Brain microvascular endothelial cell (primary cell): ENCODE results near the gene OR14I1.
"Not testable (repeated sequence)": the region's sequence is repeated elsewhere in the genome, so short reads cannot be mapped to it uniquely, and the experiment has no call there.

Source experiments
- DNase-seq: peaks from one replicate; pipeline ENCODE4 v3.0.0-alpha.2; 2020
- H3K27ac ChIP-seq: fragments of 250-450 bp; sonication (Bioruptor Pico); 2 replicates; pipeline ENCODE4 v1.5.1; 2020; ENCODE audit warnings: mild to moderate bottlenecking, moderate library complexity
- H3K27me3 ChIP-seq: fragments of 250-450 bp; sonication (Bioruptor Pico); replicated peaks from 2 replicates; pipeline ENCODE4 v1.5.1; 2020; ENCODE audit warnings: mild to moderate bottlenecking
- H3K36me3 ChIP-seq: fragments of 250-450 bp; sonication (Bioruptor Pico); replicated peaks from 2 replicates; pipeline ENCODE4 v1.5.1; 2020; ENCODE audit warnings: mild to moderate bottlenecking
- H3K4me3 ChIP-seq: 2 replicates; pipeline ENCODE4 v1.5.1; 2011; ENCODE audit warnings: low read depth, mild to moderate bottlenecking, control low read depth, low read length, moderate library complexity
- CTCF ChIP-seq: IDR thresholded peaks from 2 replicates; pipeline ENCODE4 v1.5.1; 2011; ENCODE audit warnings: low read depth, mild to moderate bottlenecking, moderate library complexity, low read length, control low read depth, inconsistent platforms; ENCODE audit errors: missing control alignments
- in situ Hi-C: cut with HindIII; loops from 2 replicates; pipeline ENCODE4 v1.10.0; 2017; ENCODE audit warnings: low sequenced_read_pairs, low pct_ligation_motif_present

Gene OR14I1

GRCh38 chr1:248688527-248689298, 13.9 kb downstream of the OR14I1 start:
- DNase-seq = no peak
- TF ChIP-seq CTCF = no peak
- in situ Hi-C loops = no loop called here
- Histone ChIP-seq H3K36me3 (no peaks in the 10 kb centered on the region), H3K27ac (no peak overlapping the region), H3K27me3 (no peaks in the 10 kb centered on the region), H3K4me3 (no peak overlapping the region)

GRCh38 chr1:248686815-248687214, 15.8 kb downstream of the OR14I1 start:
- Histone ChIP-seq H3K36me3 (no peaks in the 10 kb centered on the region), H3K27ac (no peak overlapping the region), H3K27me3 (no peaks in the 10 kb centered on the region), H3K4me3 (no peak overlapping the region)
- no peak for TF ChIP-seq CTCF
- no peak for DNase-seq
- in situ Hi-C loops = no loop called here

- in situ Hi-C loops = no loop called here
- Histone ChIP-seq H3K27me3 (no peaks in the 10 kb centered on the region), H3K4me3 (no peak overlapping the region), H3K27ac (no peak overlapping the region), H3K36me3 (no peaks in the 10 kb centered on the region)
- no peak for DNase-seq
- TF ChIP-seq CTCF = no peak
Measured at GRCh38 chr1:248681651-248682050, 20.9 kb downstream of the OR14I1 start.

- no peaks in the 10 kb centered on the region for H3K36me3 ChIP-seq
- H3K4me3 ChIP-seq = no peak overlapping the region
- no peak for TF ChIP-seq CTCF
- no peak for DNase-seq
- no peak overlapping the region for H3K27ac ChIP-seq
- H3K27me3 ChIP-seq = no peaks in the 10 kb centered on the region
- in situ Hi-C loops = no loop called here
Measured at GRCh38 chr1:248670003-248670402, 32.6 kb downstream of the OR14I1 start.

- in situ Hi-C loops, H3K27me3 ChIP-seq, H3K36me3 ChIP-seq, DNase-seq, H3K27ac ChIP-seq, H3K4me3 ChIP-seq: not testable (repeated sequence)
Measured at GRCh38 chr1:248663453-248664328, 38.9 kb downstream of the OR14I1 start.

GRCh38 chr1:248656797-248657196, 45.8 kb downstream of the OR14I1 start:
- H3K36me3 ChIP-seq, H3K27ac ChIP-seq, in situ Hi-C loops, H3K4me3 ChIP-seq, H3K27me3 ChIP-seq, DNase-seq: not testable (repeated sequence)

- H3K27ac ChIP-seq, H3K4me3 ChIP-seq, DNase-seq, in situ Hi-C loops, H3K36me3 ChIP-seq, H3K27me3 ChIP-seq: not testable (repeated sequence)
Measured at GRCh38 chr1:248655354-248655753, 47.2 kb downstream of the OR14I1 start, which contains the start of gene OR2T27. TSS of gene OR2T27 (minus strand) at chr1:248655528. CDS start at chr1:248650884, 4,644 bp downstream.
